Activated CD4-positive, alpha-beta T cell treated with anti-CD3 and anti-CD28 coated beads for 1 hour (primary cell): ENCODE data around the gene NOX4.
"Not testable (repeated sequence)": the region's sequence is repeated elsewhere in the genome, so short reads cannot be mapped to it uniquely, and the experiment has no call there.

Experiments
- DNase-seq: peaks from one replicate; pipeline ENCODE4 v3.0.0-alpha.2; 2020

Gene NOX4

GRCh38 chr11:89457190-89457589 is 34.0 kb downstream of the NOX4 start:
- no peak for DNase-seq

- no peak for DNase-seq
Observed at GRCh38 chr11:89456681-89457080, 34.5 kb downstream of the NOX4 start.

GRCh38 chr11:89452780-89453179 is 38.4 kb downstream of the NOX4 start:
- no peak for DNase-seq

- no peak for DNase-seq
Observed at GRCh38 chr11:89447845-89448244, 43.3 kb downstream of the NOX4 start.

GRCh38 chr11:89443361-89444322 is 47.5 kb downstream of the NOX4 start:
- DNase-seq: no peak

GRCh38 chr11:89442801-89443200 is 48.4 kb downstream of the NOX4 start:
- no peak for DNase-seq

- DNase-seq: no peak
Observed at GRCh38 chr11:89441606-89442005, 49.6 kb downstream of the NOX4 start.

- no peak for DNase-seq
Observed at GRCh38 chr11:89437317-89437716, 53.9 kb downstream of the NOX4 start.

GRCh38 chr11:89436071-89436470 is 55.1 kb downstream of the NOX4 start:
- DNase-seq: no peak

- no peak for DNase-seq
Observed at GRCh38 chr11:89433278-89433677, 57.9 kb downstream of the NOX4 start.

GRCh38 chr11:89432182-89432581 is 59.0 kb downstream of the NOX4 start:
- not testable (repeated sequence) for DNase-seq

GRCh38 chr11:89426501-89426900 is 64.7 kb downstream of the NOX4 start:
- not testable (repeated sequence) for DNase-seq

- no peak for DNase-seq
Observed at GRCh38 chr11:89421718-89422117, 69.5 kb downstream of the NOX4 start.

- DNase-seq: no peak
Observed at GRCh38 chr11:89420981-89421380, 70.2 kb downstream of the NOX4 start.

- no peak for DNase-seq
Observed at GRCh38 chr11:89416961-89417360, 74.2 kb downstream of the NOX4 start.

- not testable (repeated sequence) for DNase-seq
Observed at GRCh38 chr11:89411112-89411511, 80.1 kb downstream of the NOX4 start.

- DNase-seq: not testable (repeated sequence)
Observed at GRCh38 chr11:89410666-89411065, 80.5 kb downstream of the NOX4 start.

GRCh38 chr11:89408441-89408840 is 82.7 kb downstream of the NOX4 start:
- DNase-seq: not testable (repeated sequence)

- DNase-seq: no peak
Observed at GRCh38 chr11:89405629-89406028, 85.5 kb downstream of the NOX4 start.

GRCh38 chr11:89391654-89392053 is 99.5 kb downstream of the NOX4 start:
- not testable (repeated sequence) for DNase-seq

- not testable (repeated sequence) for DNase-seq
Observed at GRCh38 chr11:89387501-89387900, 103.7 kb downstream of the NOX4 start.

GRCh38 chr11:89382986-89383385 is 108.2 kb downstream of the NOX4 start:
- not testable (repeated sequence) for DNase-seq

- no peak for DNase-seq
Observed at GRCh38 chr11:89381094-89381493, 110.1 kb downstream of the NOX4 start.

GRCh38 chr11:89379976-89380771 is 111.0 kb downstream of the NOX4 start:
- DNase-seq: not testable (repeated sequence)
